Islet precursor cell (in vitro differentiated cells): ENCODE results near the gene CMIP.
A peak's percentile ranks its signal among the peaks of the same experiment; 100 is the strongest.

Experiments used
- DNase-seq: peaks from one replicate; pipeline ENCODE4 v3.0.0-alpha.2; 2018

CMIP gene

GRCh38 chr16:81482329-81483063 is 37.9 kb downstream of the CMIP start:
- no peak for DNase-seq

DNA sequence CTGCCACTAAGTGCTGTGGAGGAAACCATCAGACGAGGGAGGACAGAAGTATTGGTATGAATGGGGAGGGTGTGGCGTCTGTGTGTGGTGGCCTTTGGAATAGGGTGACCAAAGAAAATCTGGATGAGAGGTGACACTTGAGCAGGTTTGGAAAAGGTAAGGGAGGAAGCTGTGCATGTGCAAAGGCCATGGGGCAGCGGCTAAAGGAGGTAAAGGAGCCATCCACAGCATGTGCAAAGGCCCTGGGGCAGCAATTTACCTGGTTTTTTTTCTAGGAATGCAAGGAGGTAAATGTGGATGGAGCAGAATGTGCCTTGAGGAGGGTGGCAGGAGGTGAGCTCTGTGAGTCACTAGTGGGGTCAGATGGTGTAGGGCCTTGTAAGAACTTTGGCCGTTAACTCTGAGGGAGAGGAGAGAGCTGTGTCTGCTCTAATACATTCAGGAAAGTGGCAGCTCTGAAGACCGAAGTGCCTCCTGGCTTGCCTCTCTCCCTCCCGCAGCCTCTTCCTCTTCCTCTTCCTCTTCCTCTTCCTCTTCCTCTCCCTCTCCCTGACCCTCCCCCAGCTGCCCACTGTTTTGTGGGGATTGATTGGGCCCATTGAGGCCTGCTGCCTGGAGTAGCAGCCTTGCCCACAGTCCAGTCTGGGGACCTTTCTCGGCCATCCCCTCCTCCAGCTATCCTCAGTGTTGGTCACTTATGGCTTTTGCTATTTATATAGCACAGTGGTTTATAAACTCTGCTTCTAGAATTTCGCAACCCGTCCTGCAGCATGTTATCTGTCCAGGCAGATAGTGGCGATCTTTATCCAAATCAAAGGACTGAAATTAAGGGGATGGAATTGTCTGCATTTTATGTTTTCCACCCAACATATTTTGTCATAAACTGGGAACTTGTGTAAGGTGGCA is 38.7 kb downstream of the CMIP start:
- no peak for DNase-seq

- no peak for DNase-seq
Observed at GRCh38 chr16:81483970-81484595, 39.5 kb downstream of the CMIP start.

DNA sequence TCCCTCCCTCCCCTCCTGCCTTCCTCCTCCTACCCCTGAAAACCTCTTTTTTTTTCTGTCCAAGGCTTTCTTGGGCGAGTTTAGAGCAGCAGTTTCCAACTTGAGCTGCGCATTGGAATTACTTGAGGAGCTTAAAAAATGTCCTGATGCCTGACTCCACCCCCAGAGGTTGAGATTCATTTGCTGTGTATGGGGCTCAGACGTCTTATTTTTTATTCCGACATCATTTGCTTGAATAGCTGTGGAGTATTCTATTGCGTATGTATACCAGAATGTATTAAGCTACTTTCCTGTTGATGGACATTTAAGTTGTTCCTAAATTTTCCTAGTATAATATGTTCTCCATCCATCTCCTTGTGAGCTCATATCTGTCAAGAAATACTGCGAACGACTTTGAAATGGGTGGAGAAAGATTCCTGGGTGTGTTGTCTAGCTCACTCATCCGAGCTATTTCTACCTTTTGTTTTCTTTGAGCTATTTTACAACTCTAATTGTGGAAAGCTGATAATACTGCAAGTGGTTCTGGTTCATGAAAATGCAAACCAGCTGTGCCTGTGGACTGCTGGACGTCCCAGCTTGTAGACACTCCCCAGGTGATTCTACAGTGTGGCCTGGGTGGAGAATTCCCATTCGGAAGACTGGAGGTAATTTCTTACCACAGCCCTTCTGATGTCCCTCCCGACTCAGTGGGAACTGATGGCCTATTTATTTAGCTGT is 40.5 kb downstream of the CMIP start:
- no peak for DNase-seq

- DNase-seq: no peak
Observed at GRCh38 chr16:81485824-81486539, 41.4 kb downstream of the CMIP start.

DNA sequence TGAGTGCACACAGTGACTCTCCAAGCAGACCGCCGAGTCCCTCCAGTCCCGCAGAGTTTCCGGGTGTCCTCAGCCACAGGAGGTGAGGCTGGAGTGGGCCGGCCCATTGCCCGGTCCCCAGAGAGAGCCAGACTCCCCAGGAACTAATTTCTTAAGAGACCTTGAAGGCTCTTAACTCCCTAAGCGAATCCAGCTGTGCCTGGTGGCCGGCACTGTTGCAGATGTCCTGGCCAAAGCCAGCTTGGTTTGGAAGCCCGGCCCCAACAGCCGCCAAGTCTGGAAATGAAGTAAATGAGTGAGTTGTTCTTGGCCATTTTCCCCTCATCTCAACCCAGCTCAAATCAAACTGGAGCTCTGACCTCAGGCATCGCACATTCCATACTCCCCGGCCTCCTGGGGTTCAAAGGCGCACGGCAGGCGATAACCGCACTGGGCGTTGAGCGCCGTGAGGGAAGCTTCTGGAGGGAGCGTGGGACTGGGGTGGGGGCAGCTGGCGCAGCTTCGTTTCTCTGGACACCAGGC is 42.0 kb downstream of the CMIP start:
- DNase-seq: no peak

GRCh38 chr16:81487301-81487720 is 42.7 kb downstream of the CMIP start:
- DNase-seq: no peak

- DNase-seq: no peak
Observed at GRCh38 chr16:81488687-81489411, 44.2 kb downstream of the CMIP start.

DNA sequence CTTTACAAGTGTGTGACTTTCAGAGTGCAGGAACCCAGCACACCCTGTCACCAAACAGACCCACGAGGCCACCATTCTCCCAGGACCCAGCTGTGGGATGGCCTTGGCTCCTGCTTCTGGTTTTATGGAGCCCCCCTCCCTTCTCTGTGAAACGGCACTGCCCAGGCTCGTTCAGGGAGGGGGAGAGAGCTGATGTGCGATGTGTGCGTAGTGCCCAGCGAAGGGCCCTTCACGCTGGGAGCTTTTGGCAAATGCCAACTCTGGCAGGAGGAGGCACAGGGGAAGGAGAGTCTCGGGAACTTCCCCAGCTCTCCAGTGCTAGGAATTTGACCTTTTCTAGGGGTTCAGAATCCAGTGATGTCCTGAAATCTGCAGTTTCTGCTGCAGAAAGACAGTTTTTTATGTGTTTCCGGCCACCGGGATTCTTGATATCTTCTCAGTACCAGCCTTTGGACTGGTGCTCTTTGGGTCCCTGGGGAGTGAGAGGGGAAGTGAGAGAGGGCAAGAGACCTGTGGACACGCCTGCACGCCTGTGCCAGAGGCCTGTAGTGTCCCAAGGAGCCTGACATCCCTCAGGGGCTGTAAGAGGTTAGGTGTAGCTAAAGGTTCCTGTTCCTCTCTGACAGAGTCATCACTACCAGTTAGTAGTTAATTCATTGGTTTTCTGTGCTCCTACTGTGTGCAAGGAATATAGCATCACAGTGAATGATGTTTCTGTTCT is 45.1 kb downstream of the CMIP start:
- no peak for DNase-seq

GRCh38 chr16:81491541-81492188 is 47.1 kb downstream of the CMIP start:
- no peak for DNase-seq

GRCh38 chr16:81492311-81492761 is 47.7 kb downstream of the CMIP start:
- DNase-seq: no peak

GRCh38 chr16:81492965-81493754 is 48.6 kb downstream of the CMIP start:
- DNase-seq: no peak

DNA sequence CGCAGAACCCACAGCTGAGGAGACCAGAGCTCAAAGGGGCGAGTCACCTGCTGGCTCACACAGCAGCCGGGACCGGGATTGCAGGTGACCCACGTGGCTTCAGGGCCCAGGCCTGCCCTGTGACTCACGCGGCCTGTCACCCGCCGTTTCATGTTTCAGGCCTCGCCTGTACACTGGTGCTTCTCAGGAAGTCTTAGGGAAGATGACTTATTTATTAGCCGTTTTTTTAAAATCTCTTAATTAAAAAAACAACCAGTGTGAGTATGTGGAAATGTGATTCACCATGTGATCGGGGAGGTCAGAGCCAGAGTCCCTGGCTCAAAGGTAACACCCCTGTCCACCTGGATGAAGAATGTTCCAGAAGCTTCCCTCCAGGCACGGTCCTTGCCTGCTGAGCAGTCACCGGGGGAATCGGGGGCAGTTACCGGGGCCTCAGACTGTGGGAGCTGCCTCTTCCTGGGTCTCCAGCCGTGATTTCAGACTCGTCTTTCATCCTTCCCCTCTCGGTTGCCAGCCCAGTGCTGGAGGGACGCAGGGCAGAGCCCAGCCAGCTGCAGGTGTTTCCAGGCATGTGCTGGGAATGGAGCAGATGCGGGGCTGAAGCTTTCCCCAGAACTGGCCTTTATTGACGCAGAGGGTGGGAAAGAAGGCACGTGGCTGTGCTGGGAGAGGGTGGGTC is 49.3 kb downstream of the CMIP start:
- peak; percentile 95 for DNase-seq

DNA sequence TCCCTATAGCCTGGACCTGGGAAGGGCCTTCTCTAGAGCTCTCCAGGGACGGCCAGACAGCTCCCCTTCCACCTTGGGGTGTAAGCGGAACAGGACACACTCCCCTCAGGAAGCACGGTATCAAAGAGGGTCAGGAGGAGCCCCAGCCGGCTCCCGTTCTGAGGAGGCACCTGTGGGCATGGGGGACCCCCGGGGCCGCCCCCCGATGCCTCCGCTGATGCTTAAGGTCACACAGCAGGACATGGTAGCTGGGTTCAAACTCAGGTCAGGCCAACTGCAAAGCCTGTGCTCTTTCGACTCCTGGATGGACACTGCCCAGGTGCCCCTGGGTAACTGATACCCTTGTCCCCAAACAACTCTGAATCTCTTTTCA is 49.8 kb downstream of the CMIP start:
- no peak for DNase-seq

GRCh38 chr16:81494888-81495287 is 50.3 kb downstream of the CMIP start:
- no peak for DNase-seq

DNA sequence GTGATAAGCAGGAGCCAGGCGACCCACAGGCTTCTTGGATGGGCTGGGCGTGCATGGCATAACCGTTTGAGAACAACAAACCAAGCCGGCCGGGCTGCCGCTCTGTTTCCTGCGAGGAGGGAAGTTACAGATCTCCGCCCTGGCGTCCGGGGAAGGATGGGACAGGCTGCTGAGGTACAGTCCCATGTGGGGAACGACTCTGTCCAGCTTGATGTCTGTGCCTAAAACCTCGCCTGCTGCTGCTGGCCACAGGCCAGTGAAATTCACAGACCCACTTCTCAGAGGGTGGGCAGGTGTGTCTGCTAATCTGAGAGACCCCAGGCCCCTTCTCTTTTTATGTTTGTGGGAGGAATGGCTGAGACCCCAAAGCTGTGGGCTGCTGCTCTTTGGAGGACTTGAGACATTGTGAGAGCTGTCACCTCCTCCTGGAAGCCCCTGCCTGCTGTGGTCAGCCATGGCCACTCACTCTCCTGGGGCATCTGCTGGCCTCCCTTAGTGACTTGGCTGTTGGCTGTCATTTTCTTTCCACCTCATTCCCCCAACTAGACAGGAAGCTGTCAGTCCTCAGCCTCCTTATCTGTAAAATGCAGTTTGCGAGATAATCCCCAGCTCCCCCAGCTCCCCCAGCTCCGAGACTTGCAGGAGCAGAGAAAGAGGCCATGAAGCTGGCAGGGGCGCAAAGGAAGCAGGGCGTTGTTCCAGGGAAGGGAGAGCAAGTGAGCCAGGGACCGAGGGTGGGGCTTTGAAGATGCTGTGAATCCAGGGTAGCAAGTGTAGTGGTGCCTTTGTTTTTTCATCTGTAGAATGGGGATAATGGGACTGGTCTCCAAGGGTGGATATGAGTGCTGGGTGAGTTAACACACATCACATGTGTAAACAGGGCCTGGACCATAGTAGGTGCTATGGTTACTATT is 51.0 kb downstream of the CMIP start:
- DNase-seq: no peak

GRCh38 chr16:81496321-81496720 is 51.7 kb downstream of the CMIP start:
- no peak for DNase-seq
